Naive thymus-derived CD4-positive, alpha-beta T cell (primary cell): ENCODE results near the gene AGAP1. TPM values are rescaled to one million over a fixed set of nuclear protein-coding genes. Genes with fewer than 3 reads are reported as not detected.

Source experiments
- ATAC-seq: fragments of 150-1000 bp; cut with Tn5 transposase; 2 replicates; pipeline ENCODE4 v1.10.0; 2021; ENCODE audit warnings: mild to moderate bottlenecking, moderate library complexity
- CTCF ChIA-PET: fragments of 350-600 bp; sonication (Branson Sonifier 250); formaldehyde crosslinking; loops from one replicate; lab custom pipeline; 2021; ENCODE audit warnings: antibody characterized with exemption; lab: Charles Lee
- POLR2A ChIA-PET: fragments of 350-600 bp; sonication (Branson Sonifier 250); formaldehyde crosslinking; loops from one replicate; lab custom pipeline; 2021; ENCODE audit warnings: antibody characterized with exemption, inconsistent platforms; lab: Charles Lee
- DNase-seq, 9 donors: peaks; one replicate each; pipeline versions ENCODE4 v3.0.0 to v3.0.0-alpha.2; 2020 to 2022; ENCODE audit warnings: mixed read lengths in 1 of 9
- H3K27ac ChIP-seq: one replicate; pipeline ENCODE4 v1.7.0; 2013; ENCODE audit warnings: mild to moderate bottlenecking, low read depth, low read length, moderate library complexity
- H3K27me3 ChIP-seq, 2 donors: one replicate each; pipeline ENCODE4 v1.7.0; 2013; ENCODE audit warnings: low read length in 2 of 2, mild to moderate bottlenecking in 2 of 2, moderate library complexity in 2 of 2; ENCODE audit not compliant: control insufficient read depth in 2 of 2, insufficient read depth in 2 of 2
- H3K36me3 ChIP-seq, 3 experiments: 1 replicate in 2 of 3; 2 replicates in 1 of 3; pipeline ENCODE4 v1.7.0; 2013; ENCODE audit warnings: low read length in 3 of 3, mild to moderate bottlenecking in 3 of 3, moderate library complexity in 1 of 3; ENCODE audit not compliant: insufficient read depth in 3 of 3, control insufficient read depth in 2 of 3
- H3K4me1 ChIP-seq, 2 donors: one replicate each; pipeline ENCODE4 v1.7.0; 2013; ENCODE audit warnings: low read length in 2 of 2, mild to moderate bottlenecking in 2 of 2, moderate library complexity in 1 of 2; ENCODE audit not compliant: control insufficient read depth in 2 of 2, insufficient read depth in 2 of 2
- H3K4me3 ChIP-seq: 2 replicates; pipeline ENCODE4 v1.7.0; 2013; ENCODE audit warnings: mild to moderate bottlenecking, low read length
- H3K9me3 ChIP-seq, 3 experiments: 1 replicate in 2 of 3; 2 replicates in 1 of 3; pipeline ENCODE4 v1.7.0; 2013; ENCODE audit warnings: low read length in 3 of 3; ENCODE audit not compliant: control insufficient read depth in 2 of 3
- H3K27ac Mint-ChIP-seq, 9 donors: one replicate each; pipeline ENCODE4 v1.8.0; 2020 to 2022; ENCODE audit warnings: mixed read lengths in 9 of 9, mild to moderate bottlenecking in 8 of 9, moderate library complexity in 5 of 9, inconsistent platforms in 2 of 9
- H3K27me3 Mint-ChIP-seq, 5 donors: one replicate each; pipeline ENCODE4 v1.8.0; 2021 to 2022; ENCODE audit warnings: mixed read lengths in 5 of 5, mild to moderate bottlenecking in 1 of 5
- H3K36me3 Mint-ChIP-seq, 5 donors: one replicate each; pipeline ENCODE4 v1.8.0; 2020 to 2022; ENCODE audit warnings: mixed read lengths in 5 of 5, mild to moderate bottlenecking in 3 of 5, inconsistent platforms in 1 of 5
- H3K4me1 Mint-ChIP-seq, 7 donors: one replicate each; pipeline ENCODE4 v1.8.0; 2020 to 2022; ENCODE audit warnings: mixed read lengths in 7 of 7, mild to moderate bottlenecking in 3 of 7, inconsistent platforms in 1 of 7
- H3K4me3 Mint-ChIP-seq, 10 donors: one replicate each; pipeline ENCODE4 v1.8.0; 2020 to 2022; ENCODE audit warnings: mild to moderate bottlenecking in 10 of 10, mixed read lengths in 10 of 10, moderate library complexity in 6 of 10, inconsistent platforms in 2 of 10
- H3K9me3 Mint-ChIP-seq, 11 donors: one replicate each; pipeline ENCODE4 v1.8.0; 2020 to 2022; ENCODE audit warnings: mixed read lengths in 11 of 11, mild to moderate bottlenecking in 4 of 11, inconsistent platforms in 1 of 11, moderate library complexity in 1 of 11
- intact Hi-C, 2 donors: fragments of 100-400 bp; cut with micrococcal nuclease; formaldehyde crosslinking; loops; one replicate each; pipeline ENCODE4 v1.15.1; 2023
- polyA plus RNA-seq, 2 donors: library from polyadenylated mRNA; unstranded; fragments of 300-500 nt; fragmentation: Illumina TruSeq; gene quantifications; one replicate each; pipeline ENCODE4 v1.2.3, GENCODE V29; 2021
- total RNA-seq, 6 experiments: library from RNA in 5 of 6; stranded (reverse) in 5 of 6; gene quantifications; 1 replicate in 5 of 6; 2 replicates in 1 of 6; pipeline ENCODE4 v1.2.3 and lab custom pipeline; 2021 to 2026

The AGAP1 gene
- total and polyA plus RNA-seq, 7 experiments from 2014 or later: 0.35 to 9.6 (median 0.85) TPM; not detected in 2

GRCh38 chr2:235468978-235469655 is 24.7 kb upstream of the AGAP1 start:
- Histone ChIP-seq H3K27me3 (no peaks in the 10 kb centered on the region), H3K36me3 (no peaks in the 10 kb centered on the region), H3K4me3 (no peak overlapping the region), H3K4me1 (no peaks in the 10 kb centered on the region), H3K9me3 (no peaks in the 10 kb centered on the region), H3K27ac (no peak overlapping the region)
- H3K27ac Mint-ChIP-seq: no peak overlapping the region
- no peak for DNase-seq
- ATAC-seq: no peak
- no peaks in the 10 kb centered on the region for H3K4me1 Mint-ChIP-seq
- ChIA-PET POLR2A (no interaction called here), CTCF (interaction anchor here (0.7 kb wide), 1 partner anchor 1489 kb away, joined by 3 read pairs; no protein-coding TSS in a partner anchor)
- H3K36me3 Mint-ChIP-seq: no peaks in the 10 kb centered on the region
- H3K27me3 Mint-ChIP-seq: peaks cover 0 to 43% (median 6%) of the 10 kb centered on the region in 5 donors
- H3K4me3 Mint-ChIP-seq: no peak overlapping the region
- peaks cover 0 to 7% (median 2%) of the 10 kb centered on the region in 11 donors for H3K9me3 Mint-ChIP-seq
- intact Hi-C loops: no loop called here

GRCh38 chr2:235471186-235471747 is 22.6 kb upstream of the AGAP1 start:
- no peaks in the 10 kb centered on the region for H3K36me3 ChIP-seq
- no peak overlapping the region for H3K4me3 ChIP-seq
- ATAC-seq (no peak), DNase-seq (no peak)
- Mint-ChIP-seq H3K4me3 (no peak overlapping the region), H3K27me3 (peaks cover 0 to 41% (median 3%) of the 10 kb centered on the region in 5 donors), H3K27ac (no peak overlapping the region), H3K9me3 (peaks cover 0 to 22% (median 8%) of the 10 kb centered on the region in 11 donors), H3K36me3 (no peaks in the 10 kb centered on the region), H3K4me1 (no peaks in the 10 kb centered on the region)
- intact Hi-C loops: no loop called here
- ChIA-PET CTCF (no interaction called here), POLR2A (no interaction called here)
- H3K4me1 ChIP-seq: no peaks in the 10 kb centered on the region
- no peaks in the 10 kb centered on the region for H3K9me3 ChIP-seq
- no peaks in the 10 kb centered on the region for H3K27me3 ChIP-seq
- H3K27ac ChIP-seq: no peak overlapping the region

GRCh38 chr2:235472443-235472842 is 21.4 kb upstream of the AGAP1 start:
- ChIA-PET POLR2A (no interaction called here), CTCF (no interaction called here)
- Mint-ChIP-seq H3K36me3 (no peaks in the 10 kb centered on the region), H3K27me3 (peaks cover 0 to 40% (median 3%) of the 10 kb centered on the region in 5 donors), H3K27ac (no peak overlapping the region), H3K9me3 (peaks cover 0 to 23% (median 8%) of the 10 kb centered on the region in 11 donors), H3K4me3 (no peak overlapping the region), H3K4me1 (no peaks in the 10 kb centered on the region)
- Histone ChIP-seq H3K4me1 (no peaks in the 10 kb centered on the region), H3K27me3 (no peaks in the 10 kb centered on the region), H3K36me3 (no peaks in the 10 kb centered on the region), H3K4me3 (no peak overlapping the region), H3K27ac (no peak overlapping the region), H3K9me3 (no peaks in the 10 kb centered on the region)
- intact Hi-C loops: no loop called here
- DNase-seq (no peak), ATAC-seq (no peak)

- peaks cover 0 to 21% (median 6%) of the 10 kb centered on the region in 5 donors for H3K27me3 Mint-ChIP-seq
- Histone ChIP-seq H3K36me3 (no peaks in the 10 kb centered on the region), H3K9me3 (no peaks in the 10 kb centered on the region), H3K4me1 (no peaks in the 10 kb centered on the region), H3K4me3 (no peak overlapping the region), H3K27me3 (no peaks in the 10 kb centered on the region), H3K27ac (no peak overlapping the region)
- H3K36me3 Mint-ChIP-seq: peaks cover 0 to 5% (median 0%) of the 10 kb centered on the region in 5 donors
- CTCF ChIA-PET: no interaction called here
- no peak overlapping the region for H3K4me3 Mint-ChIP-seq
- POLR2A ChIA-PET: no interaction called here
- H3K27ac Mint-ChIP-seq: no peak overlapping the region
- ATAC-seq: no peak
- intact Hi-C loops: no loop called here
- H3K4me1 Mint-ChIP-seq: no peaks in the 10 kb centered on the region
- DNase-seq: no peak
- H3K9me3 Mint-ChIP-seq: peaks cover 3 to 22% (median 7%) of the 10 kb centered on the region in 11 donors
These were observed 15.2 kb upstream of the AGAP1 start for GRCh38 chr2:235478609-235479008.

GRCh38 chr2:235479604-235480003 is 14.2 kb upstream of the AGAP1 start:
- peaks cover 5 to 29% (median 10%) of the 10 kb centered on the region in 5 donors for H3K27me3 Mint-ChIP-seq
- ChIA-PET CTCF (no interaction called here), POLR2A (no interaction called here)
- Histone ChIP-seq H3K9me3 (no peaks in the 10 kb centered on the region), H3K36me3 (no peaks in the 10 kb centered on the region), H3K4me3 (no peak overlapping the region), H3K27me3 (no peaks in the 10 kb centered on the region), H3K4me1 (no peaks in the 10 kb centered on the region), H3K27ac (no peak overlapping the region)
- no peaks in the 10 kb centered on the region for H3K4me1 Mint-ChIP-seq
- H3K4me3 Mint-ChIP-seq: no peak overlapping the region
- peaks cover 0 to 5% (median 0%) of the 10 kb centered on the region in 5 donors for H3K36me3 Mint-ChIP-seq
- intact Hi-C loops: no loop called here
- DNase-seq (no peak), ATAC-seq (no peak)
- H3K27ac Mint-ChIP-seq: no peak overlapping the region
- H3K9me3 Mint-ChIP-seq: peaks cover 3 to 22% (median 5%) of the 10 kb centered on the region in 11 donors

GRCh38 chr2:235480614-235481013 is 13.2 kb upstream of the AGAP1 start:
- POLR2A ChIA-PET: no interaction called here
- CTCF ChIA-PET: no interaction called here
- no peaks in the 10 kb centered on the region for H3K27me3 ChIP-seq
- no peak for DNase-seq
- peaks cover 0 to 17% (median 4%) of the 10 kb centered on the region in 11 donors for H3K9me3 Mint-ChIP-seq
- H3K4me1 Mint-ChIP-seq: peaks cover 0 to 2% (median 0%) of the 10 kb centered on the region in 7 donors
- no peaks in the 10 kb centered on the region for H3K4me1 ChIP-seq
- H3K27me3 Mint-ChIP-seq: peaks cover 5 to 36% (median 15%) of the 10 kb centered on the region in 5 donors
- no peak overlapping the region for H3K27ac ChIP-seq
- intact Hi-C loops: no loop called here
- H3K9me3 ChIP-seq: no peaks in the 10 kb centered on the region
- no peak overlapping the region for H3K27ac Mint-ChIP-seq
- no peak overlapping the region for H3K4me3 ChIP-seq
- no peak overlapping the region for H3K4me3 Mint-ChIP-seq
- H3K36me3 Mint-ChIP-seq: peaks cover 0 to 5% (median 0%) of the 10 kb centered on the region in 5 donors
- ATAC-seq: no peak
- no peaks in the 10 kb centered on the region for H3K36me3 ChIP-seq
